HG03457 (cell line): ENCODE data around the gene UBAP2.

Source experiments
- ATAC-seq: cut with Tn5 transposase; IDR thresholded peaks from one replicate; pipeline ENCODE4 v1.9.1; 2021; ENCODE audit warnings: moderate number of reproducible peaks; ENCODE audit not compliant: unreplicated experiment

UBAP2 gene

DNA sequence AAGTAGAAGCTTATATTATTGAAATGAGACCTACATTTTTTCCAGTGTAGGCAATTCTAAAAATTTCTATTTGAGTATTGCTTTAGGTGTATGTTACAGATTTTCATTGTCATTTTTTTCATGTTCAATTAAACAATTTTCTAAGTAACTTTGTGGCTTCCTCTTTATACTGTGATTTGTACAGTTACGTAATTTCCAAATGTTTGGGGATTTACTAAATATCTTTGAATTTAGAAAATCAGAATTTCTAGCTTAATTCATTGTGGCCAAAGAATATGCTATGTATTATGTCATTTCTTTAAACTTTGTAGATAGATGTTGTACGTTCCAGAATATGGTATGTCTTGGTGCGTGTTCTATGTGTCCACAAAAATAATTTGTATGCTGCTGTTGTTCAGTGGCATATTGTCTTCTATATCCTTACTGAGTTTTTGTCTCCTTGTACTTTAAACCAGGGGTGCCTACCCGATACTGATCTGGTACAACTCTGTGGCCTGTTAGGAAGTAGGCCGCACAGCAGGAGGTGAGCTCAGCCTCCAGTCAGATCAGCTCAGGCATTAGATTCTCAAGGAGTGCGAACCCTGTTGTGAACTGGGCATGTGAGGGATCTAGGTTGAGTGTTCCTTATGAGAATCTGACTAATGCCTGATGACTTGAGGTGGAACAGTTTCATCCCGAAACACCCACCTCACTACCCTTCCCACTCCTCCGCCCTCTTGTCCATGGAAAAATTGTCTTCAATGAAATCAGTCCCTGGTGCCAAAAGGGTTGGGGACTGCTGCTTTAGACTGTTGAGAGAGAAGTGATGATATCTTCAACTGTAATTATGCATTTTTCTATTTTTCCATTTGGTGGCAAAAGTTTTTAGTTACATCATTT is 168.2 kb downstream of the UBAP2 start:
- ATAC-seq, result no peak

GRCh38 chr9:33878691-33879366 is 169.9 kb downstream of the UBAP2 start:
- no peak for ATAC-seq

DNA sequence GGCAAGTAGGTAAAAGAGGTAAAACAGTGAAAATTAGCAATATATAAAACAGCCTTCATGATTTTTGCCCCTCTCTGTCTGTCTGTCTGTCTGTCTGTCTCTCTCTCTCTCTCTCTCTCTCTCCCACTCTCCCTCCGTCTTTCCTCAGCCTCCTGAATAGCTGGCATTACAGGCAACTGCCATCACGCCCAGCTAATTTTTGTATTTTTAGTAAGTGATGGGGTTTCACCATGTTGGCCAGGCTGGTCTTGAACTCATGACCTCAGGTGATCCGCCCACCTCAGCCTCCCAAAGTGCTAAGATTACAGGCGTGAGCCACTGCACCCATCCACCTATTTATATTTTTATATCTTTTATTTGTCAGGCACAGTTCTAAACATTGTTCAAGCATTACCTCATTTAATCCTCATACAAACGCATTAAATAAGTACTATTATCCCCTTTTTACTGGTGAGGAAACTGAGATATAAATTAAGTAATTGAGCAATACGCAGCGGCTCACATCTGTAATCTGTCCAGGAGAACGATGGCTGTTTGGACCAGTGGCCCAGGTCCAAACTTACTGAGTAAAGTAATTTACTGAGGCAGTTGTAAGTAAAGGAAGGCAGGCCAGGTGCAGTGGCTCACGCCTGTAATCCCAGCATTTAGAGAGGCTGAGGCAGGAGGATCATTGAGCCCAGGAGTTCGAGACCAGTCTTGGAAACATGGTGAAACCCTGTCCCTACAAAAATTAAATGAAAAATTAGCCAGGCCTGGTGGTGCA is 170.8 kb downstream of the UBAP2 start:
- no peak for ATAC-seq
